Ovary (tissue), 3 donors: Measurements from ENCODE around the gene SDF2.
"Not testable (repeated sequence)": the region's sequence is repeated elsewhere in the genome, so short reads cannot be mapped to it uniquely, and the experiment has no call there.

ENCODE experiments used
- POLR2A ChIP-seq: fragments of 450-650 bp; IDR thresholded peaks from one replicate; pipeline ENCODE4 v1.6.1; 2017; ENCODE audit warnings: antibody characterized with exemption, mild to moderate bottlenecking, moderate library complexity
- TF ChIP-seq, protein P1 (sequence below), 3 donors: fragments of 450-650 bp in 2 of 3; fragments of 200-600 bp in 1 of 3; IDR thresholded peaks; one replicate each; pipeline versions ENCODE4 v1.5.1 to v1.8.0; 2016 to 2022; ENCODE audit warnings: antibody characterized with exemption in 3 of 3, mild to moderate bottlenecking in 1 of 3
- donor health status: DM: no; HTN: no; CAD: no.

DNA sequence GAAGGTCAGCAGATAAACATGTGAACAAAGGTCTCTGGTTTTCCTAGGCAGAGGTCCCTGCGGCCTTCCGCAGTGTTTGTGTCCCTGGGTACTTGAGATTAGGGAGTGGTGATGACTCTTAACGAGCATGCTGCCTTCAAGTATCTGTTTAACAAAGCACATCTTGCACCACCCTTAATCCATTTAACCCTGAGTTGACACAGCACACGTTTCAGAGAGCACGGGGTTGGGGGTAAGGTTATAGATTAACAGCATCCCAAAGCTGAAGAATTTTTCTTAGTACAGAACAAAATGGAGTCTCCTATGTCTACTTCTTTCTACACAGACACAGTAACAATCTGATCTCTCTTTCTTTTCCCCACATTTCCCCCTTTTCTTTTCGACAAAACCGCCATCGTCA is 3.4 kb downstream of the SDF2 start:
- TF ChIP-seq, protein P1, sequence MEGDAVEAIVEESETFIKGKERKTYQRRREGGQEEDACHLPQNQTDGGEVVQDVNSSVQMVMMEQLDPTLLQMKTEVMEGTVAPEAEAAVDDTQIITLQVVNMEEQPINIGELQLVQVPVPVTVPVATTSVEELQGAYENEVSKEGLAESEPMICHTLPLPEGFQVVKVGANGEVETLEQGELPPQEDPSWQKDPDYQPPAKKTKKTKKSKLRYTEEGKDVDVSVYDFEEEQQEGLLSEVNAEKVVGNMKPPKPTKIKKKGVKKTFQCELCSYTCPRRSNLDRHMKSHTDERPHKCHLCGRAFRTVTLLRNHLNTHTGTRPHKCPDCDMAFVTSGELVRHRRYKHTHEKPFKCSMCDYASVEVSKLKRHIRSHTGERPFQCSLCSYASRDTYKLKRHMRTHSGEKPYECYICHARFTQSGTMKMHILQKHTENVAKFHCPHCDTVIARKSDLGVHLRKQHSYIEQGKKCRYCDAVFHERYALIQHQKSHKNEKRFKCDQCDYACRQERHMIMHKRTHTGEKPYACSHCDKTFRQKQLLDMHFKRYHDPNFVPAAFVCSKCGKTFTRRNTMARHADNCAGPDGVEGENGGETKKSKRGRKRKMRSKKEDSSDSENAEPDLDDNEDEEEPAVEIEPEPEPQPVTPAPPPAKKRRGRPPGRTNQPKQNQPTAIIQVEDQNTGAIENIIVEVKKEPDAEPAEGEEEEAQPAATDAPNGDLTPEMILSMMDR (IDR thresholded peaks at IDR 0.05), result not testable (repeated sequence)
- not testable (repeated sequence) for TF ChIP-seq POLR2A
